HG03571 (cell line): ENCODE results near the gene FEM1B.

Experiments
- ATAC-seq: cut with Tn5 transposase; IDR thresholded peaks from one replicate; pipeline ENCODE4 v1.9.1; 2021; ENCODE audit not compliant: unreplicated experiment

Gene FEM1B

GRCh38 chr15:68258692-68259091, 18.9 kb upstream of the FEM1B start:
- ATAC-seq, result no peak

- ATAC-seq, result no peak
Measured at GRCh38 chr15:68259883-68260282, 17.7 kb upstream of the FEM1B start.

GRCh38 chr15:68261241-68261640, 16.3 kb upstream of the FEM1B start:
- no peak for ATAC-seq

GRCh38 chr15:68261980-68262379, 15.6 kb upstream of the FEM1B start:
- ATAC-seq, result no peak

- ATAC-seq, result no peak
Measured at GRCh38 chr15:68262514-68263356, 14.8 kb upstream of the FEM1B start.

GRCh38 chr15:68264282-68264681, 13.3 kb upstream of the FEM1B start:
- ATAC-seq, result no peak

- ATAC-seq, result no peak
Measured at GRCh38 chr15:68265081-68265480, 12.5 kb upstream of the FEM1B start.

GRCh38 chr15:68265674-68266073, 11.9 kb upstream of the FEM1B start:
- no peak for ATAC-seq

- ATAC-seq, result no peak
Measured at GRCh38 chr15:68268405-68268804, 9.1 kb upstream of the FEM1B start.

- ATAC-seq, result no peak
Measured at GRCh38 chr15:68271854-68272471, 5.6 kb upstream of the FEM1B start.

- no peak for ATAC-seq
Measured at GRCh38 chr15:68272721-68273271, 4.7 kb upstream of the FEM1B start.

GRCh38 chr15:68274201-68274848, 3.2 kb upstream of the FEM1B start:
- no peak for ATAC-seq

GRCh38 chr15:68275165-68275746, 2.3 kb upstream of the FEM1B start:
- no peak for ATAC-seq

- no peak for ATAC-seq
Measured at GRCh38 chr15:68276668-68277067, 877 bp upstream of the FEM1B start.

GRCh38 chr15:68277131-68277602, 378 bp upstream of the FEM1B start:
- ATAC-seq, result peak; percentile 9

GRCh38 chr15:68278345-68278594, 725 bp downstream of the FEM1B start:
- ATAC-seq, result no peak

- no peak for ATAC-seq
Measured at GRCh38 chr15:68278595-68279405, 1.3 kb downstream of the FEM1B start.

- no peak for ATAC-seq
Measured at GRCh38 chr15:68279779-68280753, 2.5 kb downstream of the FEM1B start.

- no peak for ATAC-seq
Measured at GRCh38 chr15:68281008-68281407, 3.5 kb downstream of the FEM1B start.

GRCh38 chr15:68283401-68283800, 5.9 kb downstream of the FEM1B start:
- ATAC-seq, result no peak
